Pancreas (tissue), 10 donors: Measurements from ENCODE around the gene ST3GAL5. TPM values are rescaled to one million over a fixed set of nuclear protein-coding genes. Genes with fewer than 3 reads are reported as not detected.
A peak's percentile ranks its signal among the peaks of the same experiment; 100 is the strongest.

Experiments
- ATAC-seq, 4 donors: fragments of 200-7000 bp; cut with Tn5 transposase; one replicate each; pipeline versions ENCODE4 v1.8.0 to v1.9.1; 2020; ENCODE audit warnings: mild to moderate bottlenecking in 4 of 4, moderate library complexity in 4 of 4
- DNase-seq, 6 donors: peaks; one replicate each; pipeline ENCODE4 v3.0.0-alpha.2; 2020
- FAIRE-seq: peaks from 2 replicates; lab custom pipeline; 2012; peaks lifted over from hg19 to GRCh38; lab: Jason Lieb, UNC
- H3K27ac ChIP-seq, 4 donors: fragments of 200-600 bp; sonication (generic); 1 replicate in 3 of 4; 2 replicates in 1 of 4; pipeline versions ENCODE4 v1.5.0 to v1.8.0; 2020
- H3K27me3 ChIP-seq, 4 donors: fragments of 200-600 bp; one replicate each; pipeline ENCODE4 v1.8.0; 2021
- H3K36me3 ChIP-seq, 3 donors: fragments of 200-600 bp; sonication (generic) in 1 of 3; one replicate each; pipeline versions ENCODE4 v1.5.0 to v1.8.0; 2020 to 2021
- H3K4me1 ChIP-seq, 3 donors: fragments of 200-600 bp; one replicate each; pipeline ENCODE4 v1.8.0; 2021
- H3K4me3 ChIP-seq, 4 donors: fragments of 200-600 bp; sonication (generic) in 2 of 4; one replicate each; pipeline versions ENCODE4 v1.5.0 to v1.8.0; 2020 to 2021
- H3K9me3 ChIP-seq, 4 donors: fragments of 200-600 bp; one replicate each; pipeline ENCODE4 v1.8.0; 2021
- WGBS, 2 donors: extraction: QIAGEN DNeasy Blood & Tissue Kit; methylation state at CpG; one replicate each; pipeline ENCODE4 v1.1.7; 2013; 5-methylcytosine and 5-hydroxymethylcytosine counted together
- intact Hi-C, 3 donors: fragments of 100-400 bp; cut with DNase I; formaldehyde crosslinking; loops; one replicate each; pipeline versions ENCODE4 v1.11.1 to v1.14.2; 2022
- polyA plus RNA-seq, 2 donors: library from polyadenylated mRNA; stranded (reverse); fragments of 200-250 nt; gene quantifications; one replicate each; pipeline ENCODE4 v1.2.3, GENCODE V29; 2013
- total RNA-seq, 6 donors: library from RNA; stranded (reverse); fragmentation: NEBNext Ultra II Directional in 4 of 6; extraction: Animal tissue kit (Norgen Biotek cat#: 25700) in 4 of 6; gene quantifications; one replicate each; pipeline versions ENCODE4 v1.2.1 to v1.2.4, GENCODE V29; 2021 to 2023
- TF ChIP-seq, protein P1 (sequence below), 4 donors: fragments of 200-600 bp; sonication (generic) in 3 of 4; IDR thresholded peaks; one replicate each; pipeline versions ENCODE4 v1.5.0 to v1.8.0; 2021; ENCODE audit warnings: antibody characterized with exemption in 4 of 4
- donor health status: healthy with polysubstance abuse.
- donor health status: DM: no; HTN: no; CAD: no; lungs with moderate emphysema.
- donor health status: DM: no; HTN: no; CAD: no.
- donor health status: control.
- donor health status: control.
- donor health status: Bipolar disorder and iron deficiency.
- donor health status: DM: yes; HTN: yes; CAD: no.
- donor health status: DM: no; HTN: no; CAD: no.
- donor health status: DM: no; HTN: no; CAD: no.
- donor health status: DM: yes; HTN: yes; CAD: no.

Gene ST3GAL5
- total and polyA plus RNA-seq, 8 donors = 4.4 to 14.5 (median 6.9) TPM

DNA sequence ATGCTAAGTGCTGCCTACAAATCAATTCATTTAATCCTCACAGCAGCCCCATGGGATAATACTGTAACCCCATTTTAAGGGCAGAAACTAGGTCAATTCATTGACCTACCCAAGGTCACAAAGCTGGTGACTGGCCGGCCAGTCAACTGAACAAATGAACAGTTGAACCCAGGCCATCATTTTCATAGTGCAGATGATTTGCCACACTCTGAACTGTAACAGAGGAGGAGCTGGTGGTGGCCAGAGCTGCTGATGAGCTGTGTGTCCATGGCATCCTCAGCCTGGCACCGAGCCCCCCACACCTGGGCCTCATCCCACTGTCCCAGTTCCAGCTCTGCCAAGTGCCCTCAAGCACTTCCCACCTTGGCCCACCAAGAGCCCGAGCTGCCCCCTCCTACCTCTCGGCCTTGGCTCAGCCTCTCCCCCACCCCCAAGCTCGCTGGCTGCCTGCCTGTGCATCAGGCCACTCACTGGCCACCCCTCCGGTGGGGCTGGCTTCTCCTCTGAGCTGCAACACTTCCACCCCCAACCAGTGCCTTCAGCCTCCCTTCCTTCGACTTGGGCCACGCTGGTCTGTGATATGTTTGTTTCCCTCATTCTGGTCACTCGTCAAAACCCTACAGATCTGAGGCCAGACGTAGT is 76.6 kb downstream of the ST3GAL5 start:
- no peak for ATAC-seq
- H3K27ac ChIP-seq = no peak overlapping the region
- no peaks in the 10 kb centered on the region for H3K27me3 ChIP-seq
- H3K9me3 ChIP-seq = no peaks in the 10 kb centered on the region
- H3K36me3 ChIP-seq = no peaks in the 10 kb centered on the region
- FAIRE-seq = no peak
- intact Hi-C loops = loop anchor here in 2 of 3 donors (5.0 kb wide), 3 partner anchors 60 to 80 kb away; partner anchors contain the start of gene ATOH8 (in 1 of the 2)
- H3K4me1 ChIP-seq = no peaks in the 10 kb centered on the region
- DNase-seq = peak in 1 of 6 donors; percentile 70
- WGBS, 2 donors = 79 to 82% methylated on average over 10 of the region's 10 CpGs
- TF ChIP-seq, protein P1, sequence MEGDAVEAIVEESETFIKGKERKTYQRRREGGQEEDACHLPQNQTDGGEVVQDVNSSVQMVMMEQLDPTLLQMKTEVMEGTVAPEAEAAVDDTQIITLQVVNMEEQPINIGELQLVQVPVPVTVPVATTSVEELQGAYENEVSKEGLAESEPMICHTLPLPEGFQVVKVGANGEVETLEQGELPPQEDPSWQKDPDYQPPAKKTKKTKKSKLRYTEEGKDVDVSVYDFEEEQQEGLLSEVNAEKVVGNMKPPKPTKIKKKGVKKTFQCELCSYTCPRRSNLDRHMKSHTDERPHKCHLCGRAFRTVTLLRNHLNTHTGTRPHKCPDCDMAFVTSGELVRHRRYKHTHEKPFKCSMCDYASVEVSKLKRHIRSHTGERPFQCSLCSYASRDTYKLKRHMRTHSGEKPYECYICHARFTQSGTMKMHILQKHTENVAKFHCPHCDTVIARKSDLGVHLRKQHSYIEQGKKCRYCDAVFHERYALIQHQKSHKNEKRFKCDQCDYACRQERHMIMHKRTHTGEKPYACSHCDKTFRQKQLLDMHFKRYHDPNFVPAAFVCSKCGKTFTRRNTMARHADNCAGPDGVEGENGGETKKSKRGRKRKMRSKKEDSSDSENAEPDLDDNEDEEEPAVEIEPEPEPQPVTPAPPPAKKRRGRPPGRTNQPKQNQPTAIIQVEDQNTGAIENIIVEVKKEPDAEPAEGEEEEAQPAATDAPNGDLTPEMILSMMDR (IDR thresholded peaks at IDR 0.05) = no peak
- H3K4me3 ChIP-seq = no peak overlapping the region

DNA sequence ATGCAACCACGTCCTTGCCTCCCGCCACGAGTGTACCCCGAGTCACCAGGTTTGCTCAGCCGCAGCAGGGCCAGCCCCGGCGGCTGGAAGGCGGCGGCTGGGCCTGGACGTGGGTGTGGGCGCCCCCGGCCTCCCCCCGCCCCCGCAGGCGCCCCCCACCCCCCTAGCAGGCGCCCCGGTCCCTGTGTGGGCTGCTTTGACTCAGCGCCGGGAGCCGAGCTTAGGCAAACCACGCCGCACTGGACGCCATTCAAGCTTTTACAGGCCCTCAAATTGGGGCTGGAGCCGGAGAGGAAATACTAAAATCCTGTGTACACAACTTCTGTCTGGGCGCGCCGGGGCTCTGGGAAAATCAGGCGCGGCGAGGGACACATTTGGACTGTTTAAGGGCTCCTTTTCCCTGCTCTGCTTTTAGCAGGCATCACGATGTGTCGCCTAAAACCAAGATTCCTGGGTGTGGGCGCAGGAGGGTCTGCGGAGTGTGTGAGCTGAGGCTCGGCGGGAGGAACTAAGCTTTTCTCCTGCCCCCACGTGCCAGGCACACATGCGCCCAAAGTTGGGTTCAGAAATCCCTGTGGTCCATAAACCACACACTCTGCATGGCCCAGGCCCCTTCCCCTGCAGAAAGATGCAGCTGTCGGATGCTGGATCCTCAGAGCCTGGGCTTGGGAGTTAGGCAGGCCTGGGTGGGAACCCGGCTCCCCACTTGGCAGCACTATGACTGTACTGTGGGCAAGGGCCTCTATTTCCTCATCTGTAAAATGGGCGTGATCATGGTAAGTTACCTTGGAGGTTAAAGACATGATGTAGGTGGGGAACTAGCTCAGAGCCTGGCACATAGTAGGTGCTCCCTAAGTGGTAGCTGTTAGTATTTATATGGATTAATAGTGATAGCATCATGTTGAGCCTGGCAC is 77.4 kb downstream of the ST3GAL5 start:
- no peaks in the 10 kb centered on the region for H3K27me3 ChIP-seq
- H3K4me1 ChIP-seq = no peaks in the 10 kb centered on the region
- WGBS, 2 donors = 68 to 71% methylated on average over 29 to 41 of the region's 41 CpGs
- no peak overlapping the region for H3K4me3 ChIP-seq
- H3K27ac ChIP-seq = no peak overlapping the region
- ATAC-seq (no peak), DNase-seq (no peak), FAIRE-seq (no peak)
- TF ChIP-seq, protein P1 (IDR thresholded peaks at IDR 0.05) = no peak
- no peaks in the 10 kb centered on the region for H3K36me3 ChIP-seq
- no peaks in the 10 kb centered on the region for H3K9me3 ChIP-seq
- intact Hi-C loops = loop anchor here in 2 of 3 donors (5.0 kb wide), 3 partner anchors 59 to 79 kb away; partner anchors contain the start of gene ATOH8 (in 1 of the 2)

DNA sequence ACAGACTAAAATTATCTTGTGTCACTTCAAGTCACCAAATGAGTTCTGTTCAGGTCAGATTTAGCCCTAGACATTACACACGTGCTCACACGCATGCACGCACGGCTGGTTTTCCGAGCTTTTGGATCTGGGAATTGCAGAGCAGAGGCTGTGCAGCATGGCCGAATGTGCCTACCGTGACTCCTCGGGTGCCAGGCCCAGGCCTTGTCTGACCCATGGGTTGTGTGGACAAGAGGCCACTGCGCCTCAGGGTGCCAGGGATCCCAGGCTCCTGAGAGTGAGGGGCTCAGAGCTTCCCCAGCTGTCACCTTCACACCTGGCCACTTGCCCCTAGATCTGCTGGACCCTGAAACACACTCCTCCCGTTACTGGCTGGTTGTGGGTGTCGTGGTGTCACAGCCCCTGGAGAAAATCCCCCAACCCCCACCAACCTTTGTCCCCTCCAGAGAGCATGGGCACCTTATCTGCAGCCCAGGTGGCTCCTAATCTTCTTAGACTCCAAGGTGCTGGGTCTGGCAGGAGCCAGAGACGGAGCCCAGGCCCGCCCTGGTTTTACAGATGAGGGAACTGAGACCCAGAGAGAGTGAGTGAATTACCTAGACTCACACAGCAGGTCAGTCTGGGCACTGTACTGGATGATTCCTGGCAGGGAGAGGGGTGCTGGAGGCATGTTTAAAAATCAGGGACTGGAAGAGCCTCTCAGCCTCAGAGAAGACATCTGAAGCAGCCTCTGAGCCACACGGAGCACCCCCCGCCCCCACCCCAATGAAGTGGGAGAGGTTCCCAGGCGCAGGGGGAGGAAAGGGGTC is 78.2 kb downstream of the ST3GAL5 start:
- FAIRE-seq (no peak), DNase-seq (no peak), ATAC-seq (no peak)
- no peaks in the 10 kb centered on the region for H3K4me1 ChIP-seq
- no peak overlapping the region for H3K27ac ChIP-seq
- no peaks in the 10 kb centered on the region for H3K9me3 ChIP-seq
- no peak overlapping the region for H3K4me3 ChIP-seq
- 69 to 78% methylated on average over 14 to 16 of the region's 16 CpGs for whole genome bisulfite sequencing, 2 donors
- no peaks in the 10 kb centered on the region for H3K27me3 ChIP-seq
- TF ChIP-seq, protein P1 (IDR thresholded peaks at IDR 0.05) = no peak
- no peaks in the 10 kb centered on the region for H3K36me3 ChIP-seq
- intact Hi-C loops = loop anchor here in 2 of 3 donors (5.0 kb wide), 3 partner anchors 58 to 78 kb away; partner anchors contain the start of gene ATOH8 (in 1 of the 2)

DNA sequence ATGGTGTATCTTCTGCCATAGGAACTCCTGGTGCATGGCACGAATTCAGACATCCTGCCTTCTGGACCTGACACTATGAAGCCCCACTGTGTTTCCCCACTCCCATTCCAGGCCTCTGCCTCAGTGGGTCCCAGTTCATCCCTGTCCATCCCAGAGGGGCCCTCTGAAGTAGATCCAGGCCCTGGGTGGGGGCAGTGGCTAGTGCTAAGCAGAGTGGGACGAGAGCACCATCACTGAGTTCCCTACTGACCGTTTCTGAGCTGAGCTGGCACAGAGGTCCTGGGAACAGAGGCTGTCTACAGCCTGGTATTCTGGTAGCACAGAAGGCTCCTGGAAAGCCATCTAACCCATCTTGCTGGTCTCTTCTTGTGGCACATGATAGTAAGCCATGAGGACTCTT is 81.0 kb downstream of the ST3GAL5 start:
- H3K27me3 ChIP-seq = no peaks in the 10 kb centered on the region
- H3K36me3 ChIP-seq = no peaks in the 10 kb centered on the region
- no peaks in the 10 kb centered on the region for H3K4me1 ChIP-seq
- intact Hi-C loops = loop anchor here in 1 of 3 donors (10.0 kb wide), 1 partner anchor 53 kb away; the partner anchor contains the start of gene ATOH8
- H3K4me3 ChIP-seq = no peak overlapping the region
- FAIRE-seq (no peak), ATAC-seq (no peak), DNase-seq (no peak)
- TF ChIP-seq, protein P1 (IDR thresholded peaks at IDR 0.05) = no peak
- H3K9me3 ChIP-seq = no peaks in the 10 kb centered on the region
- H3K27ac ChIP-seq = no peak overlapping the region
- 89 to 97% methylated on average over 3 of the region's 3 CpGs for WGBS, 2 donors
